HEK293 (cell line): ENCODE data around the gene TTC7B.

ENCODE experiments used
- CTCF ChIA-PET: fragments of 350-600 bp; formaldehyde crosslinking; extraction: SDS; loops from one replicate; lab custom pipeline; 2021; ENCODE audit warnings: antibody characterized with exemption; lab: Yijun Ruan, JAX
- POLR2A ChIA-PET: fragments of 300-600 bp; formaldehyde crosslinking; extraction: SDS; loops from one replicate; lab custom pipeline; 2020; ENCODE audit warnings: antibody characterized with exemption, inconsistent platforms; lab: Yijun Ruan, JAX
- H3K27ac ChIP-seq: fragments of 200-500 bp; sonication (Bioruptor generic); 2 replicates; pipeline ENCODE4 v1.5.1; 2014; ENCODE audit warnings: low read depth, low read length, control low read depth, inconsistent platforms; ENCODE audit errors: extremely low read depth
- H3K36me3 ChIP-seq, 2 experiments: fragments of 200-500 bp in 1 of 2; sonication (Bioruptor generic) in 1 of 2; 1 replicate in 1 of 2; 2 replicates in 1 of 2; pipeline ENCODE4 v1.5.1; 2014 to 2017; ENCODE audit warnings: inconsistent platforms in 2 of 2, low read length in 2 of 2; ENCODE audit not compliant: control insufficient read depth in 2 of 2, insufficient read depth in 1 of 2
- H3K4me1 ChIP-seq: fragments of 200-500 bp; sonication (Bioruptor generic); 2 replicates; pipeline ENCODE4 v1.5.1; 2014; ENCODE audit warnings: mild to moderate bottlenecking, low read length, inconsistent platforms; ENCODE audit not compliant: control insufficient read depth, insufficient read depth
- H3K4me3 ChIP-seq: 2 replicates; pipeline ENCODE4 v1.5.1; 2011; ENCODE audit warnings: low read depth, mild to moderate bottlenecking, control low read depth, low read length, moderate library complexity
- H3K9me3 ChIP-seq: fragments of 200-500 bp; sonication (Bioruptor generic); 2 replicates; pipeline ENCODE4 v1.5.1; 2014; ENCODE audit warnings: low read depth, low read length, inconsistent platforms; ENCODE audit not compliant: control insufficient read depth, insufficient read depth
- BCL11B ChIP-seq: fragments of 450-650 bp; formaldehyde crosslinking; IDR thresholded peaks from 2 replicates; pipeline ENCODE4 v1.5.1; 2016; ENCODE audit warnings: low read depth, missing biosample characterization, missing genetic modification characterization
- BCL6B ChIP-seq: fragments of 450-650 bp; formaldehyde crosslinking; IDR thresholded peaks from 2 replicates; pipeline ENCODE4 v1.5.1; 2017; ENCODE audit warnings: missing biosample characterization, missing genetic modification characterization
- HOXD13 ChIP-seq: sonication (generic); formaldehyde crosslinking; IDR thresholded peaks from 2 replicates; pipeline ENCODE4 v1.8.0; 2022; ENCODE audit warnings: missing genetic modification reagents, borderline replicate concordance
- IKZF3 ChIP-seq: fragments of 450-650 bp; IDR thresholded peaks from 2 replicates; pipeline ENCODE4 v1.5.0; 2018; ENCODE audit warnings: missing biosample characterization, mild to moderate bottlenecking, missing genetic modification characterization, moderate library complexity
- REPIN1 ChIP-seq: fragments of 450-650 bp; formaldehyde crosslinking; IDR thresholded peaks from 2 replicates; pipeline ENCODE4 v1.5.1; 2017; ENCODE audit warnings: missing biosample characterization, missing genetic modification characterization, low read depth
- SCRT1 ChIP-seq: fragments of 450-650 bp; formaldehyde crosslinking; IDR thresholded peaks from 2 replicates; pipeline ENCODE4 v1.5.1; 2016; ENCODE audit warnings: missing biosample characterization, missing genetic modification characterization, borderline replicate concordance
- SP2 ChIP-seq: fragments of 450-650 bp; formaldehyde crosslinking; IDR thresholded peaks from 2 replicates; pipeline ENCODE4 v1.5.1; 2016; ENCODE audit warnings: missing biosample characterization, missing genetic modification characterization
- SP3 ChIP-seq: fragments of 450-650 bp; formaldehyde crosslinking; IDR thresholded peaks from 2 replicates; pipeline ENCODE4 v1.5.1; 2016; ENCODE audit warnings: missing biosample characterization, missing genetic modification characterization
- ZBTB20 ChIP-seq: fragments of 450-650 bp; formaldehyde crosslinking; IDR thresholded peaks from 2 replicates; pipeline ENCODE4 v1.5.1; 2016; ENCODE audit warnings: missing biosample characterization, missing genetic modification characterization
- ZBTB26 ChIP-seq: fragments of 450-650 bp; formaldehyde crosslinking; optimal IDR thresholded peaks from 2 replicates; pipeline ENCODE3; 2016; ENCODE audit warnings: missing biosample characterization, mild to moderate bottlenecking, missing genetic modification characterization
- ZFP69B ChIP-seq: fragments of 450-650 bp; formaldehyde crosslinking; IDR thresholded peaks from 2 replicates; pipeline ENCODE4 v1.5.1; 2016; ENCODE audit warnings: missing biosample characterization, missing genetic modification characterization
- ZNF248 ChIP-seq: fragments of 450-650 bp; formaldehyde crosslinking; IDR thresholded peaks from 2 replicates; pipeline ENCODE4 v1.5.1; 2017; ENCODE audit warnings: missing biosample characterization, missing genetic modification characterization
- ZNF274 ChIP-seq, 2 experiments: fragments of 200-500 bp in 1 of 2; fragments of 450-650 bp in 1 of 2; sonication (Bioruptor generic) in 1 of 2; formaldehyde crosslinking in 1 of 2; IDR thresholded peaks; 2 replicates each; pipeline versions ENCODE4 v1.5.1 to v1.6.1; 2014 to 2016; ENCODE audit warnings: borderline replicate concordance in 1 of 2, inconsistent platforms in 1 of 2, low read length in 1 of 2, missing biosample characterization in 1 of 2, missing genetic modification characterization in 1 of 2
- ZNF311 ChIP-seq: fragments of 450-650 bp; formaldehyde crosslinking; IDR thresholded peaks from 2 replicates; pipeline ENCODE4 v1.5.1; 2017; ENCODE audit warnings: missing biosample characterization, missing genetic modification characterization, borderline replicate concordance
- ZNF416 ChIP-seq: fragments of 450-650 bp; formaldehyde crosslinking; IDR thresholded peaks from 2 replicates; pipeline ENCODE4 v1.5.1; 2016; ENCODE audit warnings: missing biosample characterization, missing genetic modification characterization
- ZNF596 ChIP-seq: fragments of 450-650 bp; IDR thresholded peaks from 2 replicates; pipeline ENCODE4 v1.5.0; 2018; ENCODE audit warnings: missing biosample characterization, mild to moderate bottlenecking, missing genetic modification characterization, moderate library complexity
- TF ChIP-seq, protein P1 (sequence below): fragments of 450-650 bp; formaldehyde crosslinking; IDR thresholded peaks from 2 replicates; pipeline ENCODE4 v1.5.1; 2017; ENCODE audit warnings: missing biosample characterization, missing genetic modification characterization
- TF ChIP-seq, protein P2 (sequence below): fragments of 450-650 bp; formaldehyde crosslinking; IDR thresholded peaks from 2 replicates; pipeline ENCODE4 v1.5.1; 2016; ENCODE audit warnings: missing biosample characterization, missing genetic modification characterization

Gene TTC7B

DNA sequence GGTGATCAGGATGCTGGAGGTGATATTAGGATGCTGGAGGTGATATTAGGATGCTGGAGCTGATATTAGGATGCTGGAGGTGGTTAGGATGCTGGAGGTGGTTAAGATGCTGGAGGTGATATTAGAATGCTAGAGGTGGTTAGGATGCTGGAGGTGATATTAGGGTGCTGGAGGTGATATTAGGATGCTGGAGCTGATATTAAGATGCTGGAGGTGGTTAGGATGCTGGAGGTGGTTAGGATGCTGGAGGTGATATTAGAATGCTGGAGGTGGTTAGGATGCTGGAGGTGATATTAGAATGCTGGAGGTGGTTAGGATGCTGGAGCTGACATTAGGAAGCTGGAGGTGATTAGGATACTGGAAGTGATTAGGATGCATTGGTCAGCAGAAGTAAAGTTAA, 318.0 kb downstream of the TTC7B start:
- Histone ChIP-seq H3K36me3 (no peaks in the 10 kb centered on the region), H3K4me1 (no peaks in the 10 kb centered on the region), H3K4me3 (no peak overlapping the region), H3K9me3 (no peaks in the 10 kb centered on the region), H3K27ac (no peak overlapping the region)
- ChIA-PET CTCF (no interaction called here), POLR2A (no interaction called here)
- TF ChIP-seq ZNF274 (IDR thresholded peaks at IDR 0.05; ENCODE audit: low read length) = no peak
- no peak for TF ChIP-seq ZNF274 (tag by site-specific recombination; IDR thresholded peaks at IDR 0.05; ENCODE audit: borderline replicate concordance)
- TF ChIP-seq ZNF416 (tag by site-specific recombination) = no peak
- no peak for TF ChIP-seq BCL11B (tag by site-specific recombination)
- TF ChIP-seq, protein P1, sequence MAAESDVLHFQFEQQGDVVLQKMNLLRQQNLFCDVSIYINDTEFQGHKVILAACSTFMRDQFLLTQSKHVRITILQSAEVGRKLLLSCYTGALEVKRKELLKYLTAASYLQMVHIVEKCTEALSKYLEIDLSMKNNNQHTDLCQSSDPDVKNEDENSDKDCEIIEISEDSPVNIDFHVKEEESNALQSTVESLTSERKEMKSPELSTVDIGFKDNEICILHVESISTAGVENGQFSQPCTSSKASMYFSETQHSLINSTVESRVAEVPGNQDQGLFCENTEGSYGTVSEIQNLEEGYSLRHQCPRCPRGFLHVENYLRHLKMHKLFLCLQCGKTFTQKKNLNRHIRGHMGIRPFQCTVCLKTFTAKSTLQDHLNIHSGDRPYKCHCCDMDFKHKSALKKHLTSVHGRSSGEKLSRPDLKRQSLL = peak; percentile 97; the same call in 1 of the 2 replicates
- no peak for TF ChIP-seq ZFP69B

- no peaks in the 10 kb centered on the region for H3K4me1 ChIP-seq
- no peaks in the 10 kb centered on the region for H3K9me3 ChIP-seq
- no peak overlapping the region for H3K27ac ChIP-seq
- ChIA-PET CTCF (no interaction called here), POLR2A (no interaction called here)
- no peak for TF ChIP-seq HOXD13 (CRISPR knock-in tag)
- TF ChIP-seq SP2 (tag by site-specific recombination) = no peak
- no peak for TF ChIP-seq ZBTB20 (tag by site-specific recombination)
- TF ChIP-seq IKZF3 = no peak
- no peak for TF ChIP-seq REPIN1 (tag by site-specific recombination)
- no peak overlapping the region for H3K4me3 ChIP-seq
- no peaks in the 10 kb centered on the region for H3K36me3 ChIP-seq
These were observed 319.9 kb downstream of the TTC7B start for GRCh38 chr14:90496379-90496778.

GRCh38 chr14:90495357-90496276, 320.6 kb downstream of the TTC7B start:
- Histone ChIP-seq H3K9me3 (no peaks in the 10 kb centered on the region), H3K4me1 (no peaks in the 10 kb centered on the region), H3K4me3 (no peak overlapping the region), H3K36me3 (no peaks in the 10 kb centered on the region), H3K27ac (no peak overlapping the region)
- CTCF ChIA-PET = interaction anchor here (0.6 kb wide), 1 partner anchor 16 kb away, joined by 4 read pairs; no protein-coding TSS in a partner anchor
- POLR2A ChIA-PET = interaction anchor here (0.7 kb wide), 1 partner anchor 242 kb away, joined by 7 read pairs; no protein-coding TSS in a partner anchor
- TF ChIP-seq BCL6B (tag by site-specific recombination) = no peak
- TF ChIP-seq, protein P2, sequence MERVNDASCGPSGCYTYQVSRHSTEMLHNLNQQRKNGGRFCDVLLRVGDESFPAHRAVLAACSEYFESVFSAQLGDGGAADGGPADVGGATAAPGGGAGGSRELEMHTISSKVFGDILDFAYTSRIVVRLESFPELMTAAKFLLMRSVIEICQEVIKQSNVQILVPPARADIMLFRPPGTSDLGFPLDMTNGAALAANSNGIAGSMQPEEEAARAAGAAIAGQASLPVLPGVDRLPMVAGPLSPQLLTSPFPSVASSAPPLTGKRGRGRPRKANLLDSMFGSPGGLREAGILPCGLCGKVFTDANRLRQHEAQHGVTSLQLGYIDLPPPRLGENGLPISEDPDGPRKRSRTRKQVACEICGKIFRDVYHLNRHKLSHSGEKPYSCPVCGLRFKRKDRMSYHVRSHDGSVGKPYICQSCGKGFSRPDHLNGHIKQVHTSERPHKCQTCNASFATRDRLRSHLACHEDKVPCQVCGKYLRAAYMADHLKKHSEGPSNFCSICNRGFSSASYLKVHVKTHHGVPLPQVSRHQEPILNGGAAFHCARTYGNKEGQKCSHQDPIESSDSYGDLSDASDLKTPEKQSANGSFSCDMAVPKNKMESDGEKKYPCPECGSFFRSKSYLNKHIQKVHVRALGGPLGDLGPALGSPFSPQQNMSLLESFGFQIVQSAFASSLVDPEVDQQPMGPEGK (tag by site-specific recombination) = no peak; the same call in 1 of the 2 replicates
- TF ChIP-seq ZFP69B = peak; percentile 32; the same call in 1 of the 2 replicates
- no peak for TF ChIP-seq ZNF596 (tag by site-specific recombination)
- TF ChIP-seq SP3 (tag by site-specific recombination) = no peak
- no peak for TF ChIP-seq ZBTB26 (tag by site-specific recombination)
- no peak for TF ChIP-seq ZNF248 (tag by site-specific recombination)
- no peak for TF ChIP-seq ZNF311 (tag by site-specific recombination)
- no peak for TF ChIP-seq SCRT1
